Tibial artery (tissue), 4 donors: ENCODE results near the gene B4GAT1.
"Not testable (repeated sequence)": the region's sequence is repeated elsewhere in the genome, so short reads cannot be mapped to it uniquely, and the experiment has no call there.

Source experiments
- DNase-seq, 2 donors: peaks; one replicate each; pipeline ENCODE4 v3.0.0-alpha.2; 2019
- H3K27ac ChIP-seq, 2 donors: fragments of 200-600 bp; sonication (generic) in 1 of 2; 1 replicate in 1 of 2; 2 replicates in 1 of 2; pipeline ENCODE4 v1.5.1; 2018 to 2019; ENCODE audit warnings: mild to moderate bottlenecking in 1 of 2
- H3K27me3 ChIP-seq, 2 donors: fragments of 200-600 bp; sonication (generic) in 1 of 2; one replicate each; pipeline versions ENCODE4 v1.5.1 to v1.6.0; 2016 to 2019
- H3K36me3 ChIP-seq, 3 donors: fragments of 200-600 bp; sonication (generic) in 2 of 3; one replicate each; pipeline ENCODE4 v1.5.1; 2016 to 2019; ENCODE audit warnings: mild to moderate bottlenecking in 2 of 3
- H3K4me1 ChIP-seq, 4 donors: fragments of 200-600 bp; sonication (generic) in 2 of 4; 1 replicate in 3 of 4; 2 replicates in 1 of 4; pipeline ENCODE4 v1.5.1; 2016 to 2019
- H3K4me3 ChIP-seq, 2 donors: fragments of 200-600 bp; sonication (generic) in 1 of 2; 1 replicate in 1 of 2; 2 replicates in 1 of 2; pipeline ENCODE4 v1.5.1; 2018 to 2019; ENCODE audit warnings: mild to moderate bottlenecking in 2 of 2
- H3K9me3 ChIP-seq, 3 donors: fragments of 200-600 bp; sonication (generic) in 1 of 3; one replicate each; pipeline ENCODE4 v1.5.1; 2016 to 2019
- intact Hi-C: fragments of 100-400 bp; cut with DNase I; formaldehyde crosslinking; loops from one replicate; pipeline ENCODE4 v1.15.0; 2023; ENCODE audit warnings: low total_unique reads
- TF ChIP-seq, protein P1 (sequence below), 2 experiments: fragments of 200-600 bp in 1 of 2; fragments of 450-650 bp in 1 of 2; IDR thresholded peaks; one replicate each; pipeline ENCODE4 v1.5.1; 2017 to 2019; ENCODE audit warnings: antibody characterized with exemption in 2 of 2, mild to moderate bottlenecking in 1 of 2, moderate library complexity in 1 of 2

B4GAT1 gene

DNA sequence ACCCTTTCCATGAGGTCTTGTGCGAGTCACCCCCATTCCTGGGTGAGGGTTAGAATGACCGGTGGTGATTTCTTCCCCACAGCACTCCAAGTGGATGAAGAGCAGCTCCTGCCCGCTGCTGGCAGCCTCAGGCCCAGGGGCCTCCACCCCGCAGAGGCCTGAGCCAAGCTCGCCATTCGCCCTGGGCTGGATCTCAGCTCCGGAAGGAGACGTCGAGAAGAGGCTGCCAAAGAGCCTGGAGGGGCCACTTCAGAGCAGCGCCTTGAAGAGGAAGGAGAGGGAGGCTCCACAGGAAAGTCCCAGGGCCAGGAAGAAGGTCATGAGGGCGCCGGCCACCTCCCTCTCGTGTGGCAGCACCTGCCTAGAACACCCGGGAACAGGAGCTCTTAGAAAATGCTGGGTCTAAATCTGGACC is 15.8 kb upstream of the B4GAT1 start:
- no peak overlapping the region for H3K4me3 ChIP-seq
- no peaks in the 10 kb centered on the region for H3K27me3 ChIP-seq
- no peak for DNase-seq
- H3K4me1 ChIP-seq: no peaks in the 10 kb centered on the region
- no peak overlapping the region for H3K27ac ChIP-seq
- intact Hi-C loops: no loop called here
- TF ChIP-seq, protein P1, sequence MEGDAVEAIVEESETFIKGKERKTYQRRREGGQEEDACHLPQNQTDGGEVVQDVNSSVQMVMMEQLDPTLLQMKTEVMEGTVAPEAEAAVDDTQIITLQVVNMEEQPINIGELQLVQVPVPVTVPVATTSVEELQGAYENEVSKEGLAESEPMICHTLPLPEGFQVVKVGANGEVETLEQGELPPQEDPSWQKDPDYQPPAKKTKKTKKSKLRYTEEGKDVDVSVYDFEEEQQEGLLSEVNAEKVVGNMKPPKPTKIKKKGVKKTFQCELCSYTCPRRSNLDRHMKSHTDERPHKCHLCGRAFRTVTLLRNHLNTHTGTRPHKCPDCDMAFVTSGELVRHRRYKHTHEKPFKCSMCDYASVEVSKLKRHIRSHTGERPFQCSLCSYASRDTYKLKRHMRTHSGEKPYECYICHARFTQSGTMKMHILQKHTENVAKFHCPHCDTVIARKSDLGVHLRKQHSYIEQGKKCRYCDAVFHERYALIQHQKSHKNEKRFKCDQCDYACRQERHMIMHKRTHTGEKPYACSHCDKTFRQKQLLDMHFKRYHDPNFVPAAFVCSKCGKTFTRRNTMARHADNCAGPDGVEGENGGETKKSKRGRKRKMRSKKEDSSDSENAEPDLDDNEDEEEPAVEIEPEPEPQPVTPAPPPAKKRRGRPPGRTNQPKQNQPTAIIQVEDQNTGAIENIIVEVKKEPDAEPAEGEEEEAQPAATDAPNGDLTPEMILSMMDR (IDR thresholded peaks at IDR 0.05): no peak
- no peaks in the 10 kb centered on the region for H3K36me3 ChIP-seq
- no peaks in the 10 kb centered on the region for H3K9me3 ChIP-seq

DNA sequence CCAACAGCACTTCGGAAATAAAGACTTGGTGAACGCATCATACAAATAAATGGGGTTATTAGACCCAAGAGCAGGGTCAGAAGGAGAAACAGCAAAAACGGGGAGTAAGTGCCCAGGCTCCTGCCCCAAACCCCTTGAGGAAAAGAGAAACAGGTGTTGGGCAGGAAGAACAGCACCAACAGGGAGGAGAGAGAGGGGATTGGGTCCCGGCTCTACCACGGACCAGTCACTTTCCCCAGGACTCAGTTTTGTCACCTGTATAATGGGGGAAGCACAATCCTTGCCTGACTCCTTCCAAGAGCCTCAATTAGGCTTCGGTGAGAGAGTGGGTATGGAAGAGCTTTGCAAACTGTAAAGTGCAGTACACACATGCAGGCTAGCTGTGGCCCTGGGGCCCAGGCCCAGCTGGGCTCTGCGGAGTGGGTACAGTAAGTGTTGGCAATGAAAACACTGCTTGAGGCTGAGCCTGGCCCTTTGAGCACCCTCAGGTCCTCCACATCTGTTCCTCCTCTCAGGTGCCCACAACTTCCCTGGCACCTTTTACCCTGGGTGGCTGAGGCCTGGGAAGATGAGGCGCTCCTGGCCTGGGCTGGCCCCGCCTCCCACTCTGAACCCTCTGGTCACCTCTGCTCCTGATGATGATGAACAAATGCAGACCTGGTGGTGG is 15.2 kb upstream of the B4GAT1 start:
- intact Hi-C loops: no loop called here
- Histone ChIP-seq H3K4me3 (no peak overlapping the region), H3K36me3 (no peaks in the 10 kb centered on the region), H3K27ac (no peak overlapping the region), H3K27me3 (no peaks in the 10 kb centered on the region), H3K4me1 (no peaks in the 10 kb centered on the region), H3K9me3 (no peaks in the 10 kb centered on the region)
- no peak for DNase-seq
- TF ChIP-seq, protein P1 (IDR thresholded peaks at IDR 0.05): no peak

DNA sequence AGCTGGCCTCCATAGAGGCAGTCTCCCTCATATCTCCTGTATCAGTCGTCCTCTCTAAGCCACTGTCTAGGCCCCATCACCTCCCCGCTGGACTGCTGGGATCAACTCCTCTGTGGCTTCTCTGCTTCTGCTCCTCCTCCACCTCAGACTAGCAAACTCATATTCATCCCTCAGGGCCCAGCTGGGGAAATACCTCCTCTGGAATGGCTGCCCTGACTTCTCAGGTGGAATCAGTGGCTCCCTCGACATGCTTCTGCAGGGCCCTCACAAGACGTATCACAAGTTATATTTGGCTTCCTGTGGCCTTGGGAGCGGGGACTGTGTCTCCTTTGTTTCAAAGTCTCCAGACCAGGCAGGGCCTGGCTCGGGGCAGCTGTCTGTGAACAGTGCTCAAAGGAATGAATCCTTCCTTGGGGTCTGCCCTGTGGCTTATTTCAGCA is 14.1 kb upstream of the B4GAT1 start:
- TF ChIP-seq, protein P1 (IDR thresholded peaks at IDR 0.05): no peak

DNA sequence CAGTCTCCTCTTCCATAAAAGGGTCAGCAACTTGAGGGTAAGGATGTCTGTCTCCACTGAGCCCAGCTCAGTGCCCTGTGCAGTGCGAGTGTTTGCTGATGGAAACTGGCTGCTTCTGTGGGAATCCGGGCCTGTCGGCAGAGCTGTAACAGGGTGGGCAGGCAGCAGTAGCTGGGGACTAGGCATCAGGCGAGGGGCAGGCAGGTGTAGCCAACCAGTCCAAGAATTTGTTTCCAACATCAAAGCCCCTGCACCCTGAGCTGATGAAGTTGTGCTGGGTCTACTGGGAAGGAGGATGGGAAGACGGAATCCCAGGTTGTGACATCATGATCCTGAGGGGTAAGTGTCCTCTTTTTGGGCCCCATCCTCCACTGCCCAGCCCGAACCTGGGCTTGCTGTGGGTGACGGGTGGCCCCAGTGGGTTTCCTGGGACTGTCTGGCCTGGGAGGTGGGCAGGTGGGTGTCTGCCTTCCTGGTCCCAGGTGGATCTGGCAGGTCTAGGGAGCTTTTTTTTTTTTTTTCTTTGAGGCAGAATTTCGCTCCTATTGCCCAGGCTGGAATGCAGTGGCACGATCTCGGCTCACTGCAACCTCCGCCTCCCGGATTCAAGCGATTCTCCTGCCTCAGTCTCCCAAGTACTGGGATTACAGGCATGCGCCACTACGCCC is 13.1 kb upstream of the B4GAT1 start:
- Histone ChIP-seq H3K27me3 (no peaks in the 10 kb centered on the region), H3K4me1 (no peaks in the 10 kb centered on the region), H3K36me3 (no peaks in the 10 kb centered on the region), H3K27ac (no peak overlapping the region), H3K9me3 (no peaks in the 10 kb centered on the region), H3K4me3 (no peak overlapping the region)
- intact Hi-C loops: no loop called here
- DNase-seq: no peak
- TF ChIP-seq, protein P1 (IDR thresholded peaks at IDR 0.05): no peak

More for the DNA sequence above, 14.1 kb upstream of the B4GAT1 start:
- intact Hi-C loops: no loop called here
- Histone ChIP-seq H3K27ac (no peak overlapping the region), H3K36me3 (no peaks in the 10 kb centered on the region), H3K4me1 (no peaks in the 10 kb centered on the region), H3K9me3 (no peaks in the 10 kb centered on the region), H3K4me3 (no peak overlapping the region), H3K27me3 (no peaks in the 10 kb centered on the region)
- no peak for DNase-seq

DNA sequence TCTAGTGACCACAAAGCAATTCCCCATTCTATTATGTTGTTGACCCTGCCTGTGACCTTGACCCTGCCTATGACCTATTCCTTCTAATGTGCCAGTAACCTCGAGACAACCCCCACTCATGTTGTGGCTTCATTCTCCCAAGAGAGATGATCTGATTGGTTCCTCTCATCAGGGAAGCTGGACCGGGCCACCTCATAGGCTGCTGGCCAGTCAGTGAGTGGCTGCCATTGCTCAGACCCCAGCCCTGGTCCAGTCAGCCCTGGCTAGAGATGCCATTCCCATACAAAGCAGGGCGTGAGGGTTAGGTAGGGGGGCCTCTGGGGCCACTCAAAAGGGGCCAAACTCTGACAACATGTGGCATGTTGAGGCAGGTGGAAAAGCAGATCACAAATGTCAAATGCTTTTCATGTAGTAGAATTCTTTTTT is 12.2 kb upstream of the B4GAT1 start:
- Histone ChIP-seq H3K36me3 (no peaks in the 10 kb centered on the region), H3K9me3 (no peaks in the 10 kb centered on the region), H3K27me3 (no peaks in the 10 kb centered on the region), H3K27ac (no peak overlapping the region), H3K4me1 (no peaks in the 10 kb centered on the region), H3K4me3 (no peak overlapping the region)
- TF ChIP-seq, protein P1 (IDR thresholded peaks at IDR 0.05): no peak
- DNase-seq: no peak
- intact Hi-C loops: no loop called here

DNA sequence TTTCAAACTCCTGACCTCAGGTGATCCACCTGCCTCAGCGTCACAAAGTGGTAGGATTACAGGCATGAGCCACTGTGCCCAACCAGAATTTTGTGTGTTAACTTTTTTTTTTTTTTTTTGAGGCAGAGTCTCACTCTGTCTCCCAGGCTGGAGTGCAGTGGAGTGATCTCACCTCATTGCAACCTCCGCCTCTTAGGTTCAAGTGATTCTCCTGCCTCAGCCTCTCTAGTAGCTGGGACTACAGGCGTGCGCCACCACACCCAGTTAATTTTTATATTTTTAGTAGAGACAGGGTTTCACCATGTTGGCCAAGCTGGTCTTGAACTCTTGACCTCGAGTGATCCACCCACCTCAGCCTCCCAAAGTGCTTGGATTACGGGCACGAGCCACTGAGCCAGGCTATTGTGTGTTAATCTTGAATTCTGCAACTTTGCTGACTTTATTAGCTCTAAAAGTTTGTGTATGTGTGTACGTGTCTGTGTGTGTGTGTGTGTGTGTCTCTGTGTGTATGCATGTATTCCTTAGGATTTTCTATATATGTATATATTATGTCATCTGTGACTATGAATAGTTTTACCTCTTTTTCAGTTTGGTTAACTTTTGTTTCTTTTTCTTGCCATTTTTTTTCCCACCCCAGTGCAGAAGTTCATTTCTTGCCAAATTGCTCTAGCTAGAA is 3.3 kb upstream of the B4GAT1 start:
- intact Hi-C loops, H3K4me3 ChIP-seq, H3K36me3 ChIP-seq, H3K9me3 ChIP-seq, DNase-seq, H3K27ac ChIP-seq, H3K27me3 ChIP-seq: not testable (repeated sequence)
- peaks cover 10 to 19% (median 15%) of the 10 kb centered on the region in 4 donors for H3K4me1 ChIP-seq
